ENCODE results near the gene SERPINB8.

The SERPINB8 gene

DNA sequence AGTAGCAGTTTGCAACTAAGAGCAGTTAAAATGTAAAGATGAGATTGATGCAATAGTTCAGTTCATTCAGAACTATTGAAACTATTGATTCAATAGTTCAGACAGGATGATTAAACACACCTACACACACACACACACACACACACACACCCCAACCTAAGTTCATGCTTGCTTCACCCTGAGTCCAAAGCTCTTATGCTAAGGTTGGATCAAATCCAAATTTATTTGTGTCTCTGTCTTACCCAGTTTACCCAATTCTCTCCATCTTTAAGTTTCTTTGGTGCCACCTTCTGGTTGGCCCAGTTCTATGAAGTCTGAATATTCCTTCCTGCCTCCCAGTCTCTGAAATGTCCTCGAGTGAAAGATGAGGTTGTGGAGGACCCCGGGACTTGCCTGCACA is 5.1 kb downstream of the SERPINB8 start:
- H3K9me3 ChIP-seq (ENCODE audit: low read depth, low read length), result no peaks in the 10 kb centered on the region
- H3K27ac ChIP-seq, result peak overlapping the region; percentile 82
- TF ChIP-seq POLR2AphosphoS5 (IDR thresholded peaks at IDR 0.05; ENCODE audit: borderline replicate concordance, low read depth, low read length) (no peak), EZH2 (IDR thresholded peaks at IDR 0.05) (no peak), FOXP2 (optimal IDR thresholded peaks at IDR 0.05; ENCODE audit: control extremely low read depth, extremely low read length, insufficient read depth) (no peak)
- DNase-seq (ENCODE audit: low read depth, low spot score), result no peak
- peaks cover 4% of the 10 kb centered on the region for H3K36me3 ChIP-seq (ENCODE audit: insufficient read depth, low read length)
- no peak overlapping the region for H3K4me3 ChIP-seq
- no peak overlapping the region for H3K9ac ChIP-seq (ENCODE audit: insufficient read length)

DNA sequence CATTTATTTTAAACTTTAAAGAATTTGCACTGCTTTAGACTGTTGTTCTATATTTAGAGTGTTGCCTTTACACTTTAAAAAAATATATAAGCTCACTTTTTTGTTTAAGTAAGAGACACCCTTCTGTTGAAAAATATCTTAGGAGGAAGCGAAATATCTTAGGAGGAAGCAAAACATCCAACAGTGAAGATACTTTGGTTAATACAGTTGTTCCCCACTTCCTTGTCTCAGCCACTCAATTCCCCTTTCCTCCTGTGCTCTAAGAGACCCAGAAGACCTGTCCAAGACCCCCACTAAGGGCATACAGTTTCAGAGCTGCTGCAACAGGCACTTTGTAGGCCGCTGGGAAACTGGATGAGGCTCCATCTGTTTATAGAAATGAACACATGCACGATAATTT is 5.7 kb downstream of the SERPINB8 start:
- peaks cover 10% of the 10 kb centered on the region for H3K36me3 ChIP-seq (ENCODE audit: insufficient read depth, low read length)
- DNase-seq (ENCODE audit: low read depth, low spot score), result no peak
- no peak overlapping the region for H3K4me3 ChIP-seq
- no peaks in the 10 kb centered on the region for H3K9me3 ChIP-seq (ENCODE audit: low read depth, low read length)
- peak overlapping the region; percentile 82 for H3K27ac ChIP-seq
- TF ChIP-seq POLR2AphosphoS5 (IDR thresholded peaks at IDR 0.05; ENCODE audit: borderline replicate concordance, low read depth, low read length) (no peak), EZH2 (IDR thresholded peaks at IDR 0.05) (no peak), FOXP2 (optimal IDR thresholded peaks at IDR 0.05; ENCODE audit: control extremely low read depth, extremely low read length, insufficient read depth) (no peak)
- H3K9ac ChIP-seq (ENCODE audit: insufficient read length), result peak overlapping the region; percentile 51

DNA sequence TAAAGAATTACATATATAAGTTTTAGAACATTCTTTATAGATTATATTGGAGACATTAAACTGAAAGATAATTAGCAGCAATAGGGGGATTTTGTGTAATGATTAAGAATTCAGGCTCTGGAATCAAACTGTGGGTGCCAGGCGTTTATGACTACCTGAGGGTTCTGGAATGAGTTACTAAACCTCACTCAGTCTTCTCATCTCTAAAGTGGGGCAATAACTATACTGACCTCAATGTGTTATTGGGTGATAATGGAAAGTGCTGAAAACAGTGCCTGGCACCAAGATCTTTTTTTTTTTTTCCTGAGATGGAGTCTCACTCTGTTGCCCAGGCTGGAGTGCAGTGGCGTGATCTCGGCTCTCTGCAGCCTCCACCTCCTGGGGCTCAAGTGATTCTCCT is 7.2 kb downstream of the SERPINB8 start:
- TF ChIP-seq EZH2 (IDR thresholded peaks at IDR 0.05) (no peak), POLR2AphosphoS5 (IDR thresholded peaks at IDR 0.05; ENCODE audit: borderline replicate concordance, low read depth, low read length) (no peak), FOXP2 (optimal IDR thresholded peaks at IDR 0.05; ENCODE audit: control extremely low read depth, extremely low read length, insufficient read depth) (no peak)
- Histone ChIP-seq H3K4me3 (no peak overlapping the region), H3K9ac (ENCODE audit: insufficient read length) (no peak overlapping the region), H3K36me3 (ENCODE audit: insufficient read depth, low read length) (peaks cover 23% of the 10 kb centered on the region), H3K27ac (no peak overlapping the region), H3K9me3 (ENCODE audit: low read depth, low read length) (no peaks in the 10 kb centered on the region)
- no peak for DNase-seq (ENCODE audit: low read depth, low spot score)

DNA sequence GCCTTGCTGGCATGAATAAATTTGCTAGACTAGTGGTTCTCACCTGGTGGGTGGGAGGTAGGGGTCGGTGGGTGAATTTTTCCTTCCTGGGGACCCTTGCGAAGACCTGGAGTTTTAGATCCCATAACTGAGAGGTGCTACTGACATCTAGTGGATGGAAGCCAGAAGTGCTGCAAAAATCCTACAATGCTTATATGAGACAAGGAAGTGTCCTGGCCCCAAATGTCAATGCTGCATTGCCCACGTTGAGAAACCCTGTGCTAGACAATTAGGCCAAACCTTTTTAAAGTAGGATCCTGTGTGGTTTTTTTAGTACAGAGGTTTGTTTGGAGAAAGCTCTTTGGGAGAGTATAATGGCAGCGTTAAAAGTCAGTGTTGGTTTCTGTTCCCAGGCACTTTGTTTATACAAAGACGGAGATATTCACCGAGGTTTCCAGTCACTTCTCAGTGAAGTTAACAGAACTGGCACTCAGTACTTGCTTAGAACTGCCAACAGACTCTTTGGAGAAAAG is 9.6 kb downstream of the SERPINB8 start:
- TF ChIP-seq FOXP2 (optimal IDR thresholded peaks at IDR 0.05; ENCODE audit: control extremely low read depth, extremely low read length, insufficient read depth), result no peak
- no peak for TF ChIP-seq EZH2 (IDR thresholded peaks at IDR 0.05)
- TF ChIP-seq POLR2AphosphoS5 (IDR thresholded peaks at IDR 0.05; ENCODE audit: borderline replicate concordance, low read depth, low read length), result no peak
- H3K36me3 ChIP-seq (ENCODE audit: insufficient read depth, low read length), result peaks cover 36% of the 10 kb centered on the region
- no peak overlapping the region for H3K9ac ChIP-seq (ENCODE audit: insufficient read length)
- no peaks in the 10 kb centered on the region for H3K9me3 ChIP-seq (ENCODE audit: low read depth, low read length)
- H3K4me3 ChIP-seq, result peak overlapping the region; percentile 54; the same call in 1 of the 2 replicates
- no peak for DNase-seq (ENCODE audit: low read depth, low spot score)
- peak overlapping the region; percentile 50; the same call in 1 of the 2 replicates for H3K27ac ChIP-seq

DNA sequence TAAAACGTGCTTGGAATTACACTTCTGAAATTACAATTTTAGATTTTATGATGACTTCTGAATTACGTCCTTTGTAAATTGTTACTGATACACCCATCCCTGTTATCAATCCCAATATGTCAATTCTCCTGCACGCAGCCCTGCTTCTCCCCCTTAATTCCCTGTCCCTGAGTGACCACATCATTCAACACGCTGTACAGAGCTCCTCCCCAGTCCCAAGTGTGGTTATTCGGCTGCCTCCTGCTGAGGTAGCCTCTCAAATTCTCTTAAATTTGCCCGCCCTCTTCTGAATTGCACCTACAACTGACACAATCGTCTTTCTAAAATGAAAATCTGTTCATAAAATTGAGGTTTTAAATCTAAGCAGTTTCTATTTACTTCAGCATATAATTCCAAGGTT is 10.1 kb downstream of the SERPINB8 start:
- no peaks in the 10 kb centered on the region for H3K9me3 ChIP-seq (ENCODE audit: low read depth, low read length)
- no peak for TF ChIP-seq FOXP2 (optimal IDR thresholded peaks at IDR 0.05; ENCODE audit: control extremely low read depth, extremely low read length, insufficient read depth)
- TF ChIP-seq POLR2AphosphoS5 (IDR thresholded peaks at IDR 0.05; ENCODE audit: borderline replicate concordance, low read depth, low read length), result no peak
- no peak for TF ChIP-seq EZH2 (IDR thresholded peaks at IDR 0.05)
- H3K36me3 ChIP-seq (ENCODE audit: insufficient read depth, low read length), result peaks cover 36% of the 10 kb centered on the region
- H3K4me3 ChIP-seq, result no peak overlapping the region
- no peak for DNase-seq (ENCODE audit: low read depth, low spot score)
- H3K27ac ChIP-seq, result no peak overlapping the region
- no peak overlapping the region for H3K9ac ChIP-seq (ENCODE audit: insufficient read length)

DNA sequence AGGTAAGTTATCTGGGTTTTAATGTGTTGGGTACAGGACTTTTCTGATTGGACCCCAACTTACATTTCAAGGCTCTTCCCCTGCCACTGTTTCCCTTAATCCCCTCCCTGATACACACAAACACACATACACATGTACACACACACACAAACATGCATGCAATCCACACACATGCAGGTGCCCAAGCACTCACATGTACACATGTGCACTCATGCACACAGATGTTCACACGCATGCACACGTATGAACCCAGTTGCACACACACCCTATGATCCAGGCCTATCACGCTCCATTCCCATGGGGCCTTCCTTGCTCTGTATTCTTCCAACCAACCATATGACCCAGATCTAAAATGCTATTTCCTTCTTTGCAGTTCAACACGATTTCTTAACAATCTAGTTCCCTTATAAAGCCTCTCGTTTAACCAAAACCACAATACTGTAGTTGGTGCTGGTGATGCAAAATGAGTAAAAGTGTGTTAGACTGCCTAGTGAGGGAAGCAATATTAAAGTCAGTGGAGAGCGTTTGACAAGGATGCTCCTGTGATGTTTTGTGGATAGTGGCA is 11.1 kb downstream of the SERPINB8 start:
- no peaks in the 10 kb centered on the region for H3K9me3 ChIP-seq (ENCODE audit: low read depth, low read length)
- H3K27ac ChIP-seq, result no peak overlapping the region
- H3K9ac ChIP-seq (ENCODE audit: insufficient read length), result no peak overlapping the region
- H3K36me3 ChIP-seq (ENCODE audit: insufficient read depth, low read length), result peaks cover 36% of the 10 kb centered on the region; the same call in 1 of the 2 replicates
- H3K4me3 ChIP-seq, result no peak overlapping the region
- TF ChIP-seq POLR2AphosphoS5 (IDR thresholded peaks at IDR 0.05; ENCODE audit: borderline replicate concordance, low read depth, low read length), result no peak
- no peak for TF ChIP-seq FOXP2 (optimal IDR thresholded peaks at IDR 0.05; ENCODE audit: control extremely low read depth, extremely low read length, insufficient read depth)
- no peak for TF ChIP-seq EZH2 (IDR thresholded peaks at IDR 0.05)
- no peak for DNase-seq (ENCODE audit: low read depth, low spot score)

DNA sequence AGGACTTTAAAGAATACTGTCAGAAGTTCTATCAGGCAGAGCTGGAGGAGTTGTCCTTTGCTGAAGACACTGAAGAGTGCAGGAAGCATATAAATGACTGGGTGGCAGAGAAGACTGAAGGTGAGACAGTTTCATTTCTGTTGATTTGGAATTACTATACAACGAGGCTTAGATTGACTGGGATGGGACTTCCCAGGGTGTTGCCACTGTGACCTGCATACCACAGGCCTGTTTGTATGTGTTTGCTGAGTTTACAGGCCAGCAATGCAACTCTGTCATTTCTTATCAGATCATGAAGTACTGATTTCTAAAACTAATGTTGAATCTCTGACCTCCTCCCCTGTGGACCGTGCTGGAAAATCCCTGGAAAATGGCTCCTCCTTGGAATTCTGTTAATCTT is 11.8 kb downstream of the SERPINB8 start:
- Histone ChIP-seq H3K27ac (no peak overlapping the region), H3K9ac (ENCODE audit: insufficient read length) (no peak overlapping the region), H3K36me3 (ENCODE audit: insufficient read depth, low read length) (peaks cover 36% of the 10 kb centered on the region; the same call in 1 of the 2 replicates), H3K4me3 (no peak overlapping the region), H3K9me3 (ENCODE audit: low read depth, low read length) (no peaks in the 10 kb centered on the region)
- no peak for DNase-seq (ENCODE audit: low read depth, low spot score)
- no peak for TF ChIP-seq POLR2AphosphoS5 (IDR thresholded peaks at IDR 0.05; ENCODE audit: borderline replicate concordance, low read depth, low read length)
- no peak for TF ChIP-seq EZH2 (IDR thresholded peaks at IDR 0.05)
- TF ChIP-seq FOXP2 (optimal IDR thresholded peaks at IDR 0.05; ENCODE audit: control extremely low read depth, extremely low read length, insufficient read depth), result no peak

DNA sequence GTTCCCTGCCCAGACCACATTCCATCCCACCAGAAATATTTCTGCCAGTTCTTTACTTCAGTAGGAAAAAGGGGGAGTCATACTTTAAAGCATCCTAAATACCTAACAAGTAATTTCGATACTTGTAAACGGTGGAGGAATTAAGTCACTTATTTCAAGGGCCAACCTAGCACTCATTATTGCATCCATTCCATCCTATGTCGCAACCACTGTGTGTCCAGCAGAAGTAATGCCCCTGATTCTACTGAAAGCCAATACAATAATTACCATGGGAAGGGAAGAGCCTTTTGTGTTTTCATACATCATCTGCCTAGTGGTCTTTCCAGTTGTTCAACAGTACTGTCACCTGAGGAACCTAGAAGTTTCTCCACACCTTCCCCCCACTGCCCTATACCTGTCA is 12.5 kb downstream of the SERPINB8 start:
- H3K4me3 ChIP-seq, result no peak overlapping the region
- H3K36me3 ChIP-seq (ENCODE audit: insufficient read depth, low read length), result peaks cover 36% of the 10 kb centered on the region; the same call in 1 of the 2 replicates
- TF ChIP-seq POLR2AphosphoS5 (IDR thresholded peaks at IDR 0.05; ENCODE audit: borderline replicate concordance, low read depth, low read length) (no peak), FOXP2 (optimal IDR thresholded peaks at IDR 0.05; ENCODE audit: control extremely low read depth, extremely low read length, insufficient read depth) (no peak), EZH2 (IDR thresholded peaks at IDR 0.05) (no peak)
- H3K9me3 ChIP-seq (ENCODE audit: low read depth, low read length), result no peaks in the 10 kb centered on the region
- no peak for DNase-seq (ENCODE audit: low read depth, low spot score)
- no peak overlapping the region for H3K9ac ChIP-seq (ENCODE audit: insufficient read length)
- no peak overlapping the region for H3K27ac ChIP-seq
